Stimulated activated CD4-positive, alpha-beta T cell treated with anti-CD3 and anti-CD28 coated beads, Interleukin-12 subunit alpha, Interleukin-12 subunit beta, amount 100 ng/mL, for 48 hours (primary cell): Measurements from ENCODE around the gene MAP3K21.

ENCODE experiments used
- DNase-seq, 3 donors: peaks; one replicate each; pipeline ENCODE4 v3.0.0-alpha.2; 2020; ENCODE audit warnings: low read depth in 2 of 3, low spot score in 1 of 3

MAP3K21 gene

GRCh38 chr1:233357595-233358397 lies 30.3 kb downstream of the MAP3K21 start:
- DNase-seq: peak in 1 of 3 donors; percentile 8

GRCh38 chr1:233359431-233359830 lies 31.9 kb downstream of the MAP3K21 start:
- DNase-seq: no peak

GRCh38 chr1:233359905-233360304 lies 32.4 kb downstream of the MAP3K21 start:
- DNase-seq: no peak

- DNase-seq: no peak
Observed at GRCh38 chr1:233360525-233361102, 33.1 kb downstream of the MAP3K21 start.

GRCh38 chr1:233361876-233362275 lies 34.4 kb downstream of the MAP3K21 start:
- no peak for DNase-seq

- DNase-seq: no peak
Observed at GRCh38 chr1:233362743-233363142, 35.2 kb downstream of the MAP3K21 start.

- DNase-seq: no peak
Observed at GRCh38 chr1:233364026-233364425, 36.5 kb downstream of the MAP3K21 start.

- DNase-seq: no peak
Observed at GRCh38 chr1:233364695-233365539, 37.4 kb downstream of the MAP3K21 start.

- no peak for DNase-seq
Observed at GRCh38 chr1:233366575-233366974, 39.1 kb downstream of the MAP3K21 start.

- DNase-seq: no peak
Observed at GRCh38 chr1:233367057-233367803, 39.7 kb downstream of the MAP3K21 start.

- DNase-seq: no peak
Observed at GRCh38 chr1:233368106-233368788, 40.7 kb downstream of the MAP3K21 start.

GRCh38 chr1:233368789-233369130 lies 41.2 kb downstream of the MAP3K21 start:
- DNase-seq: no peak

- DNase-seq: no peak
Observed at GRCh38 chr1:233372218-233373120, 44.9 kb downstream of the MAP3K21 start.

- no peak for DNase-seq
Observed at GRCh38 chr1:233373226-233373625, 45.7 kb downstream of the MAP3K21 start.

- DNase-seq: no peak
Observed at GRCh38 chr1:233375653-233376052, 48.1 kb downstream of the MAP3K21 start.

- no peak for DNase-seq
Observed at GRCh38 chr1:233376382-233377110, 49.0 kb downstream of the MAP3K21 start.

- peak in 1 of 3 donors; percentile 17 for DNase-seq
Observed at GRCh38 chr1:233379869-233380438, 52.4 kb downstream of the MAP3K21 start.

- no peak for DNase-seq
Observed at GRCh38 chr1:233381806-233382205, 54.3 kb downstream of the MAP3K21 start.

GRCh38 chr1:233383984-233384383 lies 56.5 kb downstream of the MAP3K21 start:
- no peak for DNase-seq
